OCI-LY1 (cell line): ENCODE data around the gene PPP2R2C.

Source experiments
- H2AFZ ChIP-seq: fragments of 200-600 bp; sonication (generic), shearing (Covaris generic); 2 replicates; pipeline ENCODE4 v1.6.0; 2014; ENCODE audit warnings: antibody characterized with exemption, mild to moderate bottlenecking, low read length
- H3F3A ChIP-seq: fragments of 200-600 bp; sonication (generic), shearing (Covaris generic); 2 replicates; pipeline ENCODE4 v1.6.0; 2014; ENCODE audit warnings: mild to moderate bottlenecking, antibody characterized with exemption, low read length, moderate library complexity; ENCODE audit not compliant: insufficient read depth
- H3K27ac ChIP-seq: fragments of 200-600 bp; sonication (generic); 2 replicates; pipeline ENCODE4 v1.5.1; 2014; ENCODE audit warnings: low read length, mixed run types, mild to moderate bottlenecking, low read depth; ENCODE audit not compliant: poor library complexity, severe bottlenecking
- H3K27me3 ChIP-seq: fragments of 200-600 bp; sonication (generic); 2 replicates; pipeline ENCODE4 v1.6.0; 2014; ENCODE audit warnings: antibody characterized with exemption, mild to moderate bottlenecking, low read length, moderate library complexity; ENCODE audit not compliant: insufficient read depth
- H3K36me3 ChIP-seq: fragments of 200-600 bp; sonication (generic); 2 replicates; pipeline ENCODE4 v1.6.1; 2014; ENCODE audit warnings: mild to moderate bottlenecking, antibody characterized with exemption, low read length, moderate library complexity, mixed read lengths; ENCODE audit not compliant: insufficient read depth
- H3K4me1 ChIP-seq: fragments of 200-600 bp; sonication (generic); 2 replicates; pipeline ENCODE4 v1.5.1; 2014; ENCODE audit warnings: mild to moderate bottlenecking, low read length, moderate library complexity; ENCODE audit not compliant: insufficient read depth, severe bottlenecking
- H3K4me2 ChIP-seq: fragments of 200-600 bp; sonication (generic), shearing (Covaris generic); 2 replicates; pipeline ENCODE4 v1.6.1; 2014; ENCODE audit warnings: low read length
- H3K4me3 ChIP-seq: fragments of 200-600 bp; sonication (generic); 2 replicates; pipeline ENCODE4 v1.5.1; 2014; ENCODE audit warnings: low read length, low read depth, mild to moderate bottlenecking, mixed read lengths; ENCODE audit not compliant: poor library complexity, severe bottlenecking
- H3K79me2 ChIP-seq: fragments of 200-600 bp; shearing (Covaris generic); 2 replicates; pipeline ENCODE4 v1.6.1; 2016; ENCODE audit warnings: mixed run types, low read length, mixed read lengths; ENCODE audit not compliant: insufficient read depth
- H3K9ac ChIP-seq: fragments of 200-600 bp; sonication (generic), shearing (Covaris generic); 2 replicates; pipeline ENCODE4 v1.6.1; 2014; ENCODE audit warnings: mild to moderate bottlenecking, low read length, mixed read lengths
- H3K9me2 ChIP-seq: fragments of 200-600 bp; sonication (generic), shearing (Covaris generic); 2 replicates; pipeline ENCODE4 v1.6.1; 2014; ENCODE audit warnings: low read depth, mild to moderate bottlenecking, low read length, mixed read lengths
- H3K9me3 ChIP-seq: fragments of 200-600 bp; shearing (Covaris generic); 2 replicates; pipeline ENCODE4 v1.6.1; 2014; ENCODE audit warnings: low read length, mixed read lengths
- H4K20me1 ChIP-seq: fragments of 200-600 bp; sonication (generic), shearing (Covaris generic); 2 replicates; pipeline ENCODE4 v1.6.0; 2016; ENCODE audit warnings: mild to moderate bottlenecking, low read length; ENCODE audit not compliant: insufficient read depth
- CTCF ChIP-seq: fragments of 200-600 bp; sonication (generic), shearing (Covaris generic); IDR thresholded peaks from 2 replicates; pipeline ENCODE4 v1.5.1; 2017; ENCODE audit warnings: mild to moderate bottlenecking, antibody characterized with exemption, low read length, moderate library complexity, mixed read lengths
- EZH2 ChIP-seq: fragments of 200-600 bp; sonication (generic), shearing (Covaris generic); IDR thresholded peaks from 2 replicates; pipeline ENCODE4 v1.8.0; 2017; ENCODE audit warnings: borderline replicate concordance, mixed run types, mild to moderate bottlenecking, antibody characterized with exemption, low read length, moderate library complexity, mixed read lengths

PPP2R2C gene

GRCh38 chr4:6307891-6308290, 164.5 kb downstream of the PPP2R2C start:
- no peaks in the 10 kb centered on the region for H3K9me2 ChIP-seq
- H3K4me1 ChIP-seq: no peaks in the 10 kb centered on the region
- TF ChIP-seq CTCF: no peak
- no peak for TF ChIP-seq EZH2
- no peak overlapping the region for H2AFZ ChIP-seq
- H3K4me2 ChIP-seq: no peak overlapping the region
- no peak overlapping the region for H3K9ac ChIP-seq
- H3K27ac ChIP-seq: no peak overlapping the region
- no peaks in the 10 kb centered on the region for H3K36me3 ChIP-seq
- H3K79me2 ChIP-seq: no peaks in the 10 kb centered on the region
- H3K9me3 ChIP-seq: no peaks in the 10 kb centered on the region
- H3F3A ChIP-seq: no peaks in the 10 kb centered on the region
- H3K4me3 ChIP-seq: no peak overlapping the region
- H4K20me1 ChIP-seq: no peaks in the 10 kb centered on the region
- no peaks in the 10 kb centered on the region for H3K27me3 ChIP-seq

- no peak overlapping the region for H3K9ac ChIP-seq
- H3K27me3 ChIP-seq: no peaks in the 10 kb centered on the region
- H3K9me3 ChIP-seq: no peaks in the 10 kb centered on the region
- H3K4me1 ChIP-seq: no peaks in the 10 kb centered on the region
- no peaks in the 10 kb centered on the region for H3K9me2 ChIP-seq
- H3K4me3 ChIP-seq: no peak overlapping the region
- H3K36me3 ChIP-seq: no peaks in the 10 kb centered on the region
- no peak overlapping the region for H3K4me2 ChIP-seq
- no peak overlapping the region for H3K27ac ChIP-seq
- H2AFZ ChIP-seq: no peak overlapping the region
- H3F3A ChIP-seq: no peaks in the 10 kb centered on the region
- TF ChIP-seq CTCF: no peak
- TF ChIP-seq EZH2: no peak
- no peaks in the 10 kb centered on the region for H4K20me1 ChIP-seq
- H3K79me2 ChIP-seq: no peaks in the 10 kb centered on the region
Measured at GRCh38 chr4:6307230-6307629, 165.2 kb downstream of the PPP2R2C start.

GRCh38 chr4:6306299-6306698, 166.1 kb downstream of the PPP2R2C start:
- Histone ChIP-seq H3K9me2 (no peaks in the 10 kb centered on the region), H3K27ac (no peak overlapping the region), H3K9ac (no peak overlapping the region), H4K20me1 (no peaks in the 10 kb centered on the region), H3K4me2 (no peak overlapping the region), H3K36me3 (no peaks in the 10 kb centered on the region), H3K4me3 (no peak overlapping the region), H3K4me1 (no peaks in the 10 kb centered on the region), H3K9me3 (no peaks in the 10 kb centered on the region), H3K79me2 (no peaks in the 10 kb centered on the region), H3F3A (no peaks in the 10 kb centered on the region), H3K27me3 (no peaks in the 10 kb centered on the region), H2AFZ (no peak overlapping the region)
- TF ChIP-seq CTCF (no peak), EZH2 (no peak)
